ENCODE results near the gene LONP2. TPM values are rescaled to one million over a fixed set of nuclear protein-coding genes. Genes with fewer than 3 reads are reported as not detected.

Gene LONP2
- polyA plus RNA-seq, 1 donor from 2014 or later = 38.6 TPM

- Histone ChIP-seq H3K27me3 (ENCODE audit: insufficient read depth, low read depth, low read length) (no peaks in the 10 kb centered on the region), H3K27ac (ENCODE audit: low read length) (peak overlapping the region; percentile 91), H3F3A (ENCODE audit: insufficient read depth, low read length, poor library complexity, severe bottlenecking) (no peaks in the 10 kb centered on the region), H3K9me3 (ENCODE audit: low read length) (no peaks in the 10 kb centered on the region), H3K9ac (ENCODE audit: low read length) (peak overlapping the region; percentile 94), H3K36me3 (ENCODE audit: insufficient read depth, low read length) (no peaks in the 10 kb centered on the region), H4K20me1 (ENCODE audit: insufficient read depth) (peaks cover 10% of the 10 kb centered on the region), H2AFZ (ENCODE audit: low read depth, low read length) (peak overlapping the region; percentile 44), H3K79me2 (replicated peaks; ENCODE audit: insufficient read depth, low read length) (peaks cover 54% of the 10 kb centered on the region), H3K4me3 (ENCODE audit: low read length) (peak overlapping the region; percentile 93), H3K9me2 (ENCODE audit: insufficient read depth, low read length) (no peaks in the 10 kb centered on the region), H3K4me2 (ENCODE audit: low read length) (peak overlapping the region; percentile 71)
- no peak for TF ChIP-seq MXI1 (conservative IDR thresholded peaks at IDR 0.05; ENCODE audit: poor library complexity, severe bottlenecking)
- no peak for TF ChIP-seq EZH2 (IDR thresholded peaks at IDR 0.05; ENCODE audit: borderline replicate concordance, insufficient read depth, low read length, poor library complexity, severe bottlenecking)
- TF ChIP-seq EP300 (conservative IDR thresholded peaks at IDR 0.05; ENCODE audit: poor library complexity, severe bottlenecking) = no peak
- TF ChIP-seq, protein P1, sequence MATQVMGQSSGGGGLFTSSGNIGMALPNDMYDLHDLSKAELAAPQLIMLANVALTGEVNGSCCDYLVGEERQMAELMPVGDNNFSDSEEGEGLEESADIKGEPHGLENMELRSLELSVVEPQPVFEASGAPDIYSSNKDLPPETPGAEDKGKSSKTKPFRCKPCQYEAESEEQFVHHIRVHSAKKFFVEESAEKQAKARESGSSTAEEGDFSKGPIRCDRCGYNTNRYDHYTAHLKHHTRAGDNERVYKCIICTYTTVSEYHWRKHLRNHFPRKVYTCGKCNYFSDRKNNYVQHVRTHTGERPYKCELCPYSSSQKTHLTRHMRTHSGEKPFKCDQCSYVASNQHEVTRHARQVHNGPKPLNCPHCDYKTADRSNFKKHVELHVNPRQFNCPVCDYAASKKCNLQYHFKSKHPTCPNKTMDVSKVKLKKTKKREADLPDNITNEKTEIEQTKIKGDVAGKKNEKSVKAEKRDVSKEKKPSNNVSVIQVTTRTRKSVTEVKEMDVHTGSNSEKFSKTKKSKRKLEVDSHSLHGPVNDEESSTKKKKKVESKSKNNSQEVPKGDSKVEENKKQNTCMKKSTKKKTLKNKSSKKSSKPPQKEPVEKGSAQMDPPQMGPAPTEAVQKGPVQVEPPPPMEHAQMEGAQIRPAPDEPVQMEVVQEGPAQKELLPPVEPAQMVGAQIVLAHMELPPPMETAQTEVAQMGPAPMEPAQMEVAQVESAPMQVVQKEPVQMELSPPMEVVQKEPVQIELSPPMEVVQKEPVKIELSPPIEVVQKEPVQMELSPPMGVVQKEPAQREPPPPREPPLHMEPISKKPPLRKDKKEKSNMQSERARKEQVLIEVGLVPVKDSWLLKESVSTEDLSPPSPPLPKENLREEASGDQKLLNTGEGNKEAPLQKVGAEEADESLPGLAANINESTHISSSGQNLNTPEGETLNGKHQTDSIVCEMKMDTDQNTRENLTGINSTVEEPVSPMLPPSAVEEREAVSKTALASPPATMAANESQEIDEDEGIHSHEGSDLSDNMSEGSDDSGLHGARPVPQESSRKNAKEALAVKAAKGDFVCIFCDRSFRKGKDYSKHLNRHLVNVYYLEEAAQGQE (IDR thresholded peaks at IDR 0.05; ENCODE audit: borderline replicate concordance) = no peak
- TF ChIP-seq, protein P2, sequence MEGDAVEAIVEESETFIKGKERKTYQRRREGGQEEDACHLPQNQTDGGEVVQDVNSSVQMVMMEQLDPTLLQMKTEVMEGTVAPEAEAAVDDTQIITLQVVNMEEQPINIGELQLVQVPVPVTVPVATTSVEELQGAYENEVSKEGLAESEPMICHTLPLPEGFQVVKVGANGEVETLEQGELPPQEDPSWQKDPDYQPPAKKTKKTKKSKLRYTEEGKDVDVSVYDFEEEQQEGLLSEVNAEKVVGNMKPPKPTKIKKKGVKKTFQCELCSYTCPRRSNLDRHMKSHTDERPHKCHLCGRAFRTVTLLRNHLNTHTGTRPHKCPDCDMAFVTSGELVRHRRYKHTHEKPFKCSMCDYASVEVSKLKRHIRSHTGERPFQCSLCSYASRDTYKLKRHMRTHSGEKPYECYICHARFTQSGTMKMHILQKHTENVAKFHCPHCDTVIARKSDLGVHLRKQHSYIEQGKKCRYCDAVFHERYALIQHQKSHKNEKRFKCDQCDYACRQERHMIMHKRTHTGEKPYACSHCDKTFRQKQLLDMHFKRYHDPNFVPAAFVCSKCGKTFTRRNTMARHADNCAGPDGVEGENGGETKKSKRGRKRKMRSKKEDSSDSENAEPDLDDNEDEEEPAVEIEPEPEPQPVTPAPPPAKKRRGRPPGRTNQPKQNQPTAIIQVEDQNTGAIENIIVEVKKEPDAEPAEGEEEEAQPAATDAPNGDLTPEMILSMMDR (IDR thresholded peaks at IDR 0.05; ENCODE audit: poor library complexity, severe bottlenecking) = no peak
- TF ChIP-seq TAF1 (IDR thresholded peaks at IDR 0.05; ENCODE audit: low read depth) = no peak
- TF ChIP-seq RAD21 (conservative IDR thresholded peaks at IDR 0.05) = no peak
- peak; percentile 10 for TF ChIP-seq POLR2AphosphoS5 (IDR thresholded peaks at IDR 0.05)
- TF ChIP-seq SMC3 (conservative IDR thresholded peaks at IDR 0.05; ENCODE audit: poor library complexity) = peak; percentile 29
Observed at GRCh38 chr16:48383877-48384519, 139.9 kb downstream of the LONP2 start.

DNA sequence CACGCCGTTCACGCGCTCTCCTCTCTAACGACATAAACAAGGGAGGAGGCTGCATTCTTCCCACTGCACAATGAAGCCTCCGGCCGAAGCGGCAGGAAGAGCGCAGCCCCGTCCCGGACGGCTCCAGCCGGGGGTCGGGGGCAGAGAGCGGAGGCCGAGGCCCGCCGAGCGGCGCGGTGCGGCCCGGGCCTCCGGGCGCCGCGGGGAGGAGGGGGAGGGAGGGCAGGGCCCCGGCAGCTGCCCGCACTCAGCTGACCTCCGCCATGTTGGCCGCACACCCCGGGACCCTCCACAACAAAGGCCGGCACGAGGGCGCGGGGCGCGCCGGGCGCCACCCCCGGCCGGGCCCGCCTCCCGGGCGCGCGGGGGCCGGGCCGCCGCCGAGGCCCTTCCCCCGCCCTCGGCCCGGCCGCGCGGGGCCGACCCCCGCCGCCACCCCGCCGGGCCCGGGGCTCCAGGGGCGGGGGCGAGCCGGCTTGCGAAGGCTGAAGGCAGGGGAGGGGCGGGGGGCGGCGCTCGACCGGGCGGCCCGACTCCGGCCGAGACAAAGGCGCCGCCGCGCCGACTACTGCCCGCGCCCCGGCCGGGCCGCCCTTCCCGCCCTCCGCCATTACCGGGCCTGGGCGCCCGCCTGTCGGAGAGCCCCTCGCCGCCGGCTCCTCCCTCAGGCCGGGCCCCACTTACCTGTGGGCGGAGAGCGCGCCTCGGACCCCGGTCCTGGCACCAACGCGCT, 140.6 kb downstream of the LONP2 start:
- H3K4me3 ChIP-seq (ENCODE audit: low read length) = peak overlapping the region; percentile 93
- H3K27ac ChIP-seq (ENCODE audit: low read length) = peak overlapping the region; percentile 91
- H2AFZ ChIP-seq (ENCODE audit: low read depth, low read length) = peak overlapping the region; percentile 44
- peak overlapping the region; percentile 71 for H3K4me2 ChIP-seq (ENCODE audit: low read length)
- peaks cover 47% of the 10 kb centered on the region for H3K79me2 ChIP-seq (replicated peaks; ENCODE audit: insufficient read depth, low read length)
- H3K9ac ChIP-seq (ENCODE audit: low read length) = peak overlapping the region; percentile 94
- TF ChIP-seq TAF1 (IDR thresholded peaks at IDR 0.05; ENCODE audit: low read depth) = no peak
- no peak for TF ChIP-seq SMC3 (conservative IDR thresholded peaks at IDR 0.05; ENCODE audit: poor library complexity)
- TF ChIP-seq RAD21 (conservative IDR thresholded peaks at IDR 0.05) = no peak
- TF ChIP-seq, protein P2 (IDR thresholded peaks at IDR 0.05; ENCODE audit: poor library complexity, severe bottlenecking) = no peak
- TF ChIP-seq EP300 (conservative IDR thresholded peaks at IDR 0.05; ENCODE audit: poor library complexity, severe bottlenecking) = no peak
- TF ChIP-seq, protein P1 (IDR thresholded peaks at IDR 0.05; ENCODE audit: borderline replicate concordance) = no peak
- TF ChIP-seq EZH2 (IDR thresholded peaks at IDR 0.05; ENCODE audit: borderline replicate concordance, insufficient read depth, low read length, poor library complexity, severe bottlenecking) = no peak
- TF ChIP-seq MXI1 (conservative IDR thresholded peaks at IDR 0.05; ENCODE audit: poor library complexity, severe bottlenecking) = no peak
- TF ChIP-seq POLR2AphosphoS5 (IDR thresholded peaks at IDR 0.05) = no peak
- H3F3A ChIP-seq (ENCODE audit: insufficient read depth, low read length, poor library complexity, severe bottlenecking) = no peaks in the 10 kb centered on the region
- H3K27me3 ChIP-seq (ENCODE audit: insufficient read depth, low read depth, low read length) = no peaks in the 10 kb centered on the region
- peaks cover 3% of the 10 kb centered on the region for H4K20me1 ChIP-seq (ENCODE audit: insufficient read depth)
- no peaks in the 10 kb centered on the region for H3K9me3 ChIP-seq (ENCODE audit: low read length)
- no peaks in the 10 kb centered on the region for H3K9me2 ChIP-seq (ENCODE audit: insufficient read depth, low read length)
- no peaks in the 10 kb centered on the region for H3K36me3 ChIP-seq (ENCODE audit: insufficient read depth, low read length)

Measured in neural cell (in vitro differentiated cells).